Keratinocyte (primary cell): ENCODE data around the gene SDHAF1. TPM values are rescaled to one million over a fixed set of nuclear protein-coding genes. Genes with fewer than 3 reads are reported as not detected.

Experiments
- DNase-seq: peaks from one replicate; pipeline ENCODE4 v3.0.0-alpha.2; 2011; ENCODE audit warnings: low read depth, missing footprints, low spot score
- FAIRE-seq: peaks from 2 replicates; lab custom pipeline; 2011; peaks lifted over from hg19 to GRCh38; lab: Jason Lieb, UNC
- H2AFZ ChIP-seq: 2 replicates; pipeline ENCODE4 v1.6.0; 2012; ENCODE audit warnings: low read length, control low read depth, inconsistent platforms; ENCODE audit not compliant: control insufficient read depth
- H3K27ac ChIP-seq: 2 replicates; pipeline ENCODE4 v1.5.1; 2011; ENCODE audit warnings: low read length; ENCODE audit not compliant: control insufficient read depth, insufficient read depth
- H3K27me3 ChIP-seq: 3 replicates; pipeline ENCODE4 v1.6.0; 2011; ENCODE audit warnings: low read length; ENCODE audit not compliant: control insufficient read depth, insufficient read depth; ENCODE audit errors: extremely low read depth
- H3K36me3 ChIP-seq, 2 experiments: 2 replicates in 1 of 2; 3 replicates in 1 of 2; pipeline ENCODE4 v1.5.1; 2011; ENCODE audit warnings: low read length in 2 of 2, mild to moderate bottlenecking in 1 of 2; ENCODE audit not compliant: control insufficient read depth in 2 of 2, insufficient read depth in 2 of 2; ENCODE audit errors: extremely low read depth in 1 of 2
- H3K4me1 ChIP-seq: 3 replicates; pipeline ENCODE4 v1.5.1; 2011; ENCODE audit warnings: low read length; ENCODE audit not compliant: control insufficient read depth, insufficient read depth; ENCODE audit errors: extremely low read depth
- H3K4me2 ChIP-seq: 3 replicates; pipeline ENCODE4 v1.6.0; 2011; ENCODE audit warnings: low read depth, low read length; ENCODE audit not compliant: control insufficient read depth, insufficient read depth; ENCODE audit errors: extremely low read depth
- H3K4me3 ChIP-seq, 3 experiments: fragments of 200-600 bp in 1 of 3; sonication (generic) in 1 of 3; 2 replicates in 2 of 3; 3 replicates in 1 of 3; pipeline ENCODE4 v1.5.1; 2011 to 2016; ENCODE audit warnings: low read length in 3 of 3, mild to moderate bottlenecking in 3 of 3, control low read depth in 2 of 3, inconsistent platforms in 1 of 3, low read depth in 1 of 3, mixed read lengths in 1 of 3, mixed run types in 1 of 3, moderate library complexity in 1 of 3; ENCODE audit not compliant: control insufficient read depth in 2 of 3, insufficient read depth in 2 of 3; ENCODE audit errors: extremely low read depth in 1 of 3
- H3K79me2 ChIP-seq: 2 replicates; pipeline ENCODE4 v1.6.0; 2012; ENCODE audit warnings: low read length; ENCODE audit not compliant: control insufficient read depth, insufficient read depth
- H3K9ac ChIP-seq: 3 replicates; pipeline ENCODE4 v1.6.0; 2011; ENCODE audit warnings: low read length; ENCODE audit not compliant: control insufficient read depth, insufficient read depth; ENCODE audit errors: extremely low read depth
- H3K9me1 ChIP-seq: 3 replicates; pipeline ENCODE4 v1.6.0; 2011; ENCODE audit warnings: low read length; ENCODE audit not compliant: control insufficient read depth, insufficient read depth; ENCODE audit errors: extremely low read depth
- H3K9me3 ChIP-seq: 2 replicates; pipeline ENCODE4 v1.5.1; 2012; ENCODE audit warnings: low read depth, low read length; ENCODE audit not compliant: control insufficient read depth
- H4K20me1 ChIP-seq: 3 replicates; pipeline ENCODE4 v1.6.0; 2011; ENCODE audit warnings: low read length; ENCODE audit not compliant: control insufficient read depth, insufficient read depth; ENCODE audit errors: extremely low read depth
- CTCF ChIP-seq, 3 experiments: IDR thresholded peaks in 1 of 3; conservative IDR thresholded peaks in 1 of 3; optimal IDR thresholded peaks in 1 of 3; 2 replicates in 2 of 3; 3 replicates in 1 of 3; pipeline versions ENCODE3 to v1.5.1; 2011; ENCODE audit warnings: low read length in 3 of 3, mild to moderate bottlenecking in 3 of 3, moderate library complexity in 2 of 3, control low read depth in 1 of 3, inconsistent platforms in 1 of 3; ENCODE audit not compliant: insufficient read depth in 2 of 3; ENCODE audit errors: extremely low read depth in 1 of 3
- EZH2 ChIP-seq: IDR thresholded peaks from one replicate; pipeline ENCODE4 v1.6.1; 2012; ENCODE audit warnings: inconsistent platforms, mild to moderate bottlenecking, low read length, moderate library complexity
- dilution Hi-C: fragments of 300-500 bp; cut with MboI; formaldehyde crosslinking; loops from one replicate; pipeline ENCODE4 v1.7.0; 2020; ENCODE audit warnings: low sequenced_read_pairs; ENCODE audit not compliant: extremely low pct_ligation_motif_present
- polyA plus RNA-seq, 5 experiments: library from polyadenylated mRNA; depleted of rRNA in 3 of 5; stranded (reverse) in 3 of 5; stranded (forward) in 1 of 5; unstranded in 1 of 5; fragments of >200 nt; gene quantifications; 1 replicate in 1 of 5; 2 replicates in 3 of 5; 3 replicates in 1 of 5; pipeline versions ENCODE4 v1.2.1 to v1.2.3, GENCODE V29; 2011 to 2012; ENCODE audit warnings: missing spikeins in 2 of 5, low read depth in 1 of 5, low replicate concordance in 1 of 5

SDHAF1 gene
- polyA plus RNA-seq, 1 donor (not counting 4 experiments of a cell fraction or from before 2014, with no cell fraction given) = 7.3 TPM

- no peaks in the 10 kb centered on the region for H3K9me3 ChIP-seq
- H3K4me1 ChIP-seq = peaks cover 16% of the 10 kb centered on the region
- H3K27ac ChIP-seq = no peak overlapping the region
- H4K20me1 ChIP-seq = no peaks in the 10 kb centered on the region
- peaks cover 10% of the 10 kb centered on the region for H3K79me2 ChIP-seq
- H3K4me2 ChIP-seq = no peak overlapping the region
- no peaks in the 10 kb centered on the region for H3K36me3 ChIP-seq
- FAIRE-seq (no peak), DNase-seq (no peak)
- H3K9ac ChIP-seq = no peak overlapping the region
- H3K9me1 ChIP-seq = no peaks in the 10 kb centered on the region
- TF ChIP-seq CTCF (optimal IDR thresholded peaks at IDR 0.05 in 1 of 3, IDR thresholded peaks at IDR 0.05 in 1 of 3, conservative IDR thresholded peaks at IDR 0.05 in 1 of 3; ENCODE audit: extremely low read depth in 1 of 3, insufficient read depth in 2 of 3, low read length in 3 of 3) = no peak
- TF ChIP-seq EZH2 = no peak
- no peaks in the 10 kb centered on the region for H3K27me3 ChIP-seq
- H3K4me3 ChIP-seq = no peak overlapping the region
- H2AFZ ChIP-seq = no peak overlapping the region
- dilution Hi-C loops = no loop called here
Measured at GRCh38 chr19:36010402-36010801, 15.4 kb downstream of the SDHAF1 start.

GRCh38 chr19:36013280-36014011 is 18.5 kb downstream of the SDHAF1 start:
- peak overlapping the region; percentile 73 for H3K4me2 ChIP-seq
- peaks cover 16% of the 10 kb centered on the region for H3K4me1 ChIP-seq
- dilution Hi-C loops = no loop called here
- H3K27me3 ChIP-seq = no peaks in the 10 kb centered on the region
- DNase-seq (no peak), FAIRE-seq (peak; percentile 20)
- H3K9me3 ChIP-seq = no peaks in the 10 kb centered on the region
- H3K9me1 ChIP-seq = no peaks in the 10 kb centered on the region
- H3K4me3 ChIP-seq = peak overlapping the region; percentile 67 to 90 (median 86)
- no peaks in the 10 kb centered on the region for H3K36me3 ChIP-seq
- peak overlapping the region; percentile 79 for H3K27ac ChIP-seq
- no peak for TF ChIP-seq CTCF (optimal IDR thresholded peaks at IDR 0.05 in 1 of 3, IDR thresholded peaks at IDR 0.05 in 1 of 3, conservative IDR thresholded peaks at IDR 0.05 in 1 of 3; ENCODE audit: extremely low read depth in 1 of 3, insufficient read depth in 2 of 3, low read length in 3 of 3)
- no peak for TF ChIP-seq EZH2
- H3K79me2 ChIP-seq = peaks cover 10% of the 10 kb centered on the region
- H3K9ac ChIP-seq = peak overlapping the region; percentile 81
- peak overlapping the region; percentile 89 for H2AFZ ChIP-seq
- H4K20me1 ChIP-seq = no peaks in the 10 kb centered on the region
